HFF-Myc (cell line): ENCODE data around the gene FOSB.

Experiments used
- DNase-seq: peaks from one replicate; pipeline ENCODE4 v3.0.0-alpha.2; 2011; ENCODE audit warnings: low read depth; ENCODE audit errors: extremely low read depth
- H3K4me3 ChIP-seq: replicated peaks from 2 replicates; pipeline ENCODE4 v1.5.1; 2011; ENCODE audit warnings: low read depth, mild to moderate bottlenecking, control low read depth, low read length
- CTCF ChIP-seq: IDR thresholded peaks from 2 replicates; pipeline ENCODE4 v1.5.1; 2012; ENCODE audit warnings: mild to moderate bottlenecking, low read depth, low read length, control low read depth; ENCODE audit errors: missing control alignments

FOSB gene

DNA sequence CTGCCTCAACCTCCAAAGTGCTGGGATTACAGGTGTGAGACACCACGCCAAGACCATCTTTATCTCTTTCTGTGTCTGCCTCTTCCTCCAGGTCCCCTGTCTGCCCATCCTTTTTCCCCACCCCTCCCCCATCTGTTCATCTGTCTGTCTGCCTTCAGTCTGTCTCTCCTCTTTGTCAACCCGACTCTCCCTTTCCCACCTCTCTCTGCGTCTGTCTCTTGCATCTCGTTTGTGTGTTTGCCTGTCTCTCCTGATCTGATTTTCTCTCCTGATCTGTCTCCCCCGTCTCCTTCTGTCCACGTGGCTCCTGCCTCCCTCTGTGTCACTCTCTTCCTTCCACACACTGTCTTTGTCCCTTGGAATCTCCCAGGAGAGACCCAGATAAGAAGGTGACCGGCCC is 49.4 kb downstream of the FOSB start:
- no peak for DNase-seq
- no peak for TF ChIP-seq CTCF
- H3K4me3 ChIP-seq, result no peak overlapping the region

- no peak overlapping the region for H3K4me3 ChIP-seq
- DNase-seq, result no peak
- no peak for TF ChIP-seq CTCF
Measured at GRCh38 chr19:45517641-45518468, 50.1 kb downstream of the FOSB start.

GRCh38 chr19:45518469-45518826 is 50.7 kb downstream of the FOSB start:
- TF ChIP-seq CTCF, result no peak
- no peak for DNase-seq
- no peak overlapping the region for H3K4me3 ChIP-seq

DNA sequence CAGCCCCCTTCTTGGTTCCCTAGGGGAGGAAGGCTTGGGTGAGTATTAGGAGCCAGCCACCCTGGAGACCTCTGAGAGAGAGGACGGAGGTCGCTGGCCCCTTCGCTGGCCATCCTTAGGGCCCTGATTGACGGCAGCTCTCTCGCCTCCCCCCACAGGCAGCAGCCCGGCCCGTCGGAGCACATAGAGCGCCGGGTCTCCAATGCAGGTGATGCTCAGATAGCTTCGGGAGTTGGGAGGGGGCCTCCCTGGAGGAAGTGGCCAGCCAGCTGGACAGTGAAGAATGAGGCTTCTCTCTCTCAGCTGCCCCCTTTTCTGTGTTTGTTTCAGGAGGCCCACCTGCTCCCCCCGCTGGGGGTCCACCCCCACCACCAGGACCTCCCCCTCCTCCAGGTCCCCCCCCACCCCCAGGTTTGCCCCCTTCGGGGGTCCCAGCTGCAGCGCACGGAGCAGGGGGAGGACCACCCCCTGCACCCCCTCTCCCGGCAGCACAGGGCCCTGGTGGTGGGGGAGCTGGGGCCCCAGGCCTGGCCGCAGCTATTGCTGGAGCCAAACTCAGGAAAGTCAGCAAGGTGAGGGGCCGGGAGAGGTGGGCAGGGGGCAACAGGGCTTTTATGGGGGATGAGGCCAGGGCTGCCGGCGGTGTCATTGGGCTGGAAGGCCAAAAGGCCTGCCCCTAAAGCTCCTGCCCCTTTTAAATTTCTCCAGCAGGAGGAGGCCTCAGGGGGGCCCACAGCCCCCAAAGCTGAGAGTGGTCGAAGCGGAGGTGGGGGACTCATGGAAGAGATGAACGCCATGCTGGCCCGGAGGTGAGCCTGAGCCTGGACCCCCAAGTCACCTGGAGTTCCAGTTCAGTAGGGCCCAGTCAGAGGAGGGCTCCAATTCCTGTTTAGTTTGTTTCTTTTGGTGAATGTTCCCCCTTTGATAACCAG is 54.5 kb downstream of the FOSB start:
- DNase-seq, result no peak
- no peak for TF ChIP-seq CTCF
- no peak overlapping the region for H3K4me3 ChIP-seq

GRCh38 chr19:45523642-45524256 is 56.0 kb downstream of the FOSB start:
- DNase-seq, result peak; percentile 67
- peak; percentile 84 for TF ChIP-seq CTCF
- H3K4me3 ChIP-seq, result no peak overlapping the region

GRCh38 chr19:45524575-45525129 is 56.9 kb downstream of the FOSB start:
- no peak overlapping the region for H3K4me3 ChIP-seq
- no peak for DNase-seq
- TF ChIP-seq CTCF, result no peak
